Fibroblast of the aortic adventitia (primary cell): ENCODE measurements around the gene NIT1. TPM values are rescaled to one million over a fixed set of nuclear protein-coding genes. Genes with fewer than 3 reads are reported as not detected.

Experiments used
- DNase-seq: peaks from one replicate; pipeline ENCODE4 v3.0.0-alpha.2; 2010; ENCODE audit warnings: low read depth
- H3K4me3 ChIP-seq: 2 replicates; pipeline ENCODE4 v1.5.1; 2011; ENCODE audit warnings: low read depth, mild to moderate bottlenecking, control low read depth, low read length, moderate library complexity
- CTCF ChIP-seq: IDR thresholded peaks from 2 replicates; pipeline ENCODE4 v1.5.1; 2011; ENCODE audit warnings: mild to moderate bottlenecking, low read length, control low read depth, inconsistent platforms; ENCODE audit not compliant: insufficient read depth
- total RNA-seq: library from RNA; depleted of rRNA; stranded (reverse); fragments of >200 nt; gene quantifications from 2 replicates; pipeline ENCODE4 v1.2.3, GENCODE V29; 2012; ENCODE audit warnings: low replicate concordance

NIT1 gene
- total RNA-seq, 1 donor: 18.3 TPM

GRCh38 chr1:161161652-161162051 is 43.7 kb downstream of the NIT1 start:
- no peak for DNase-seq
- H3K4me3 ChIP-seq: no peak overlapping the region
- TF ChIP-seq CTCF: no peak

- no peak overlapping the region for H3K4me3 ChIP-seq
- TF ChIP-seq CTCF: no peak
- no peak for DNase-seq
These were observed 44.1 kb downstream of the NIT1 start for GRCh38 chr1:161162052-161162451.

DNA sequence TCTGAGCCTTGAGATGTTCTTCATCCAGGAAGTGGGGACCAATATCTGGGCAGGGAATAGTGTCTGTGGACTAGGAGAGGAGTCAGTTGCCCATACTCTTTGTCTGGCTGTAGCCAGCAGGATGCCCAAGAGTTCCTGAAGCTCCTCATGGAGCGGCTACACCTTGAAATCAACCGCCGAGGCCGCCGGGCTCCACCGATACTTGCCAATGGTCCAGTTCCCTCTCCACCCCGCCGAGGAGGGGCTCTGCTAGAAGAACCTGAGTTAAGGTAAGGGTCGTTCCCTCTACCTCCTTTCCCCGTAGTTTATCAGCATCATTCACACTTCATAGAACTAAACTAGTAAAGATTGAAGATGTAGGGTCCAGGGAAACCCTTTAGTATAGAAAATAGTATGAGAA is 44.9 kb downstream of the NIT1 start:
- no peak for DNase-seq
- no peak overlapping the region for H3K4me3 ChIP-seq
- TF ChIP-seq CTCF: no peak

DNA sequence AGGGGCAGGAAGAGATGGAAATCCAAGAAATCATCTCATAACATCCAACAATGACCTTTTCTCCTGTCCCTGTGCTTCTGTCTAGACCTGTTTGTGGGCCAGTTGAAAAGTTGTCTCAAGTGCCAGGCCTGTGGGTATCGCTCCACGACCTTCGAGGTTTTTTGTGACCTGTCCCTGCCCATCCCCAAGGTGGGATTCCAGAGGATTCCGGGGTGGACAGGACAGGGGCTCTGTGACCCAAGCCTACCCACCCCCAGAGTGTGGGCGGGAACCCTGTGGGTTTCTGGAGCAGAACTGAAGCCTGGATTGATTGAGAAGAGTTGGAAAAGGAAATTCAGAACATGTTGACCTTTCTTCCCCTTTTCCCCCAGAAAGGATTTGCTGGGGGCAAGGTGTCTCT is 45.9 kb downstream of the NIT1 start:
- no peak overlapping the region for H3K4me3 ChIP-seq
- TF ChIP-seq CTCF: no peak
- DNase-seq: no peak

GRCh38 chr1:161164901-161165610 is 47.2 kb downstream of the NIT1 start:
- no peak for TF ChIP-seq CTCF
- DNase-seq: no peak
- peak overlapping the region; percentile 67 for H3K4me3 ChIP-seq

GRCh38 chr1:161165742-161166668 is 48.1 kb downstream of the NIT1 start, which contains the start of gene PPOX:
Gene PPOX, plus strand, starts transcription at chr1:161166426. Its CDS starts 422 bp downstream, at chr1:161166848.
- H3K4me3 ChIP-seq: peak within 1 kb of the TSS; percentile 91
- DNase-seq: peak; percentile 97
- TF ChIP-seq CTCF: peak; percentile 60
